ENCODE measurements around the gene NOS3. TPM values are rescaled to one million over a fixed set of nuclear protein-coding genes. Genes with fewer than 3 reads are reported as not detected.

The NOS3 gene
- total RNA-seq, 3 donors from 2014 or later = 3.8 to 35.1 (median 5.1) TPM

- no peak for TF ChIP-seq POLR2A (IDR thresholded peaks at IDR 0.05)
- no peak for TF ChIP-seq CTCF (IDR thresholded peaks at IDR 0.05)
- no peak for TF ChIP-seq POLR2AphosphoS5 (IDR thresholded peaks at IDR 0.05)
- Histone ChIP-seq H3K27me3 (peaks cover 0 to 30% of the 10 kb centered on the region in 2 donors), H3K4me1 (no peaks in the 10 kb centered on the region)
Observed at GRCh38 chr7:150965273-150965830, 25.5 kb upstream of the NOS3 start.

GRCh38 chr7:150966002-150966401 lies 24.8 kb upstream of the NOS3 start:
- Histone ChIP-seq H3K4me1 (no peaks in the 10 kb centered on the region), H3K36me3 (no peaks in the 10 kb centered on the region), H3K4me3 (no peak overlapping the region), H3K27ac (no peak overlapping the region), H3K27me3 (peaks cover 0 to 30% of the 10 kb centered on the region in 2 donors), H3K9me3 (no peaks in the 10 kb centered on the region)
- DNase-seq (ENCODE audit: low spot score in 2 of 2) = no peak
- TF ChIP-seq POLR2A (IDR thresholded peaks at IDR 0.05) = no peak
- TF ChIP-seq CTCF (IDR thresholded peaks at IDR 0.05) = no peak
- TF ChIP-seq POLR2AphosphoS5 (IDR thresholded peaks at IDR 0.05) = no peak
- intact Hi-C loops (cut with DNase I; ENCODE audit: low total_unique reads) = loop anchor here (10.0 kb wide), 1 partner anchor 71 kb away; no protein-coding TSS in a partner anchor

More at GRCh38 chr7:150965273-150965830, 25.5 kb upstream of the NOS3 start:
- intact Hi-C loops (cut with DNase I; ENCODE audit: low total_unique reads) = loop anchor here (10.0 kb wide), 1 partner anchor 71 kb away; no protein-coding TSS in a partner anchor
- Histone ChIP-seq H3K4me3 (no peak overlapping the region), H3K27ac (no peak overlapping the region), H3K36me3 (no peaks in the 10 kb centered on the region), H3K9me3 (no peaks in the 10 kb centered on the region)
- DNase-seq (ENCODE audit: low spot score in 2 of 2) = no peak

GRCh38 chr7:150967349-150967748 lies 23.5 kb upstream of the NOS3 start:
- Histone ChIP-seq H3K4me1 (no peaks in the 10 kb centered on the region), H3K9me3 (no peaks in the 10 kb centered on the region), H3K4me3 (no peak overlapping the region), H3K27ac (no peak overlapping the region), H3K36me3 (no peaks in the 10 kb centered on the region), H3K27me3 (peaks cover 0 to 30% of the 10 kb centered on the region in 2 donors)
- no peak for TF ChIP-seq CTCF (IDR thresholded peaks at IDR 0.05)
- no peak for TF ChIP-seq POLR2AphosphoS5 (IDR thresholded peaks at IDR 0.05)
- no peak for TF ChIP-seq POLR2A (IDR thresholded peaks at IDR 0.05)
- intact Hi-C loops (cut with DNase I; ENCODE audit: low total_unique reads) = loop anchor here (10.0 kb wide), 1 partner anchor 73 kb away; no protein-coding TSS in a partner anchor
- no peak for DNase-seq (ENCODE audit: low spot score in 2 of 2)

GRCh38 chr7:150968056-150968733 lies 22.6 kb upstream of the NOS3 start:
- Histone ChIP-seq H3K4me3 (no peak overlapping the region), H3K27me3 (peaks cover 0 to 24% of the 10 kb centered on the region in 2 donors), H3K4me1 (no peaks in the 10 kb centered on the region), H3K9me3 (no peaks in the 10 kb centered on the region), H3K36me3 (no peaks in the 10 kb centered on the region), H3K27ac (no peak overlapping the region)
- no peak for DNase-seq (ENCODE audit: low spot score in 2 of 2)
- intact Hi-C loops (cut with DNase I; ENCODE audit: low total_unique reads) = loop anchor here (10.0 kb wide), 1 partner anchor 73 kb away; no protein-coding TSS in a partner anchor
- no peak for TF ChIP-seq POLR2A (IDR thresholded peaks at IDR 0.05)
- TF ChIP-seq POLR2AphosphoS5 (IDR thresholded peaks at IDR 0.05) = no peak
- no peak for TF ChIP-seq CTCF (IDR thresholded peaks at IDR 0.05)
